ENCODE results near the gene NOP9. TPM values are rescaled to one million over a fixed set of nuclear protein-coding genes. Genes with fewer than 3 reads are reported as not detected.

NOP9 gene
- total RNA-seq, result 10 to 100 TPM; 30.7 to 30.9 TPM

GRCh38 chr14:24299255-24300191 lies at the start of gene NOP9, which contains the start of gene DHRS1:
Gene NOP9 (plus strand): TSS chr14:24299850. CDS start chr14:24299955, 105 bp downstream.
Gene DHRS1 (minus strand): TSS chr14:24299780. CDS start chr14:24299106, 674 bp downstream.
- Mint-ChIP-seq H3K36me3 (peaks cover 31% of the 10 kb centered on the region), H3K27ac (peak within 1 kb of the TSS; percentile 84), H3K4me3 (peak within 1 kb of the TSS; percentile 90), H3K4me1 (ENCODE audit: low read depth) (peaks cover 50% of the 10 kb centered on the region), H3K9me3 (no peaks in the 10 kb centered on the region), H3K27me3 (no peaks in the 10 kb centered on the region)
- CTCF ChIA-PET, result interaction anchor here (0.9 to 7.3 kb wide), 16 partner anchors 9 to 204 kb away, joined by 3 to 224 read pairs (median 12); partner anchors contain the start of genes CHMP4A, CIDEB, LTB4R and LTB4R2
- POLR2A ChIA-PET, result interaction anchor here (0.5 to 5.5 kb wide), 16 partner anchors 9 to 1260 kb away, joined by 3 to 53 read pairs (median 5); partner anchors contain the start of genes CHMP4A, CIDEB, LTB4R2 and MDP1
- peak; percentile 96 for DNase-seq
- intact Hi-C loops (cut with micrococcal nuclease), result loop anchor here (1.0 to 5.0 kb wide), 7 partner anchors 9 to 207 kb away; partner anchors contain the start of genes CHMP4A, IRF9, PCK2 and PSME2

GRCh38 chr14:24250354-24250753 lies 49.3 kb upstream of the NOP9 start:
- no peaks in the 10 kb centered on the region for H3K27me3 Mint-ChIP-seq

GRCh38 chr14:24251880-24252288 lies 47.8 kb upstream of the NOP9 start:
- POLR2A ChIA-PET, result interaction anchor here (1.2 to 2.9 kb wide), 2 partner anchors 8 to 19 kb away, joined by 3 to 8 read pairs; partner anchors contain the start of gene RABGGTA
- Mint-ChIP-seq H3K27ac (no peak overlapping the region), H3K36me3 (no peaks in the 10 kb centered on the region)

More at GRCh38 chr14:24250354-24250753, 49.3 kb upstream of the NOP9 start:
- H3K9me3 Mint-ChIP-seq, result no peaks in the 10 kb centered on the region
- H3K4me1 Mint-ChIP-seq (ENCODE audit: low read depth), result peaks cover 32% of the 10 kb centered on the region
- no peak overlapping the region for H3K27ac Mint-ChIP-seq
- ChIA-PET CTCF (interaction anchor here (1.0 to 2.7 kb wide), 6 partner anchors 8 to 181 kb away, joined by 3 to 18 read pairs (median 10); partner anchors contain the start of genes CIDEB, RABGGTA and TINF2), POLR2A (interaction anchor here (0.9 to 2.9 kb wide), 3 partner anchors 20 to 50 kb away, joined by 3 to 8 read pairs (median 3); partner anchors contain the start of genes NOP9 and RABGGTA)
- no peaks in the 10 kb centered on the region for H3K36me3 Mint-ChIP-seq
- DNase-seq, result no peak
- intact Hi-C loops (cut with micrococcal nuclease), result no loop called here
- no peak overlapping the region for H3K4me3 Mint-ChIP-seq

GRCh38 chr14:24252289-24253124 lies 47.1 kb upstream of the NOP9 start:
- H3K4me3 Mint-ChIP-seq, result no peak overlapping the region
- H3K27ac Mint-ChIP-seq, result no peak overlapping the region
- no peaks in the 10 kb centered on the region for H3K27me3 Mint-ChIP-seq
- intact Hi-C loops (cut with micrococcal nuclease), result no loop called here
- POLR2A ChIA-PET, result interaction anchor here (1.2 to 2.9 kb wide), 2 partner anchors 9 to 18 kb away, joined by 3 to 8 read pairs; partner anchors contain the start of gene RABGGTA
- H3K36me3 Mint-ChIP-seq, result no peaks in the 10 kb centered on the region
- no peaks in the 10 kb centered on the region for H3K9me3 Mint-ChIP-seq
- CTCF ChIA-PET, result interaction anchor here (0.7 to 2.7 kb wide), 6 partner anchors 10 to 72 kb away, joined by 3 to 18 read pairs (median 11); partner anchors contain the start of genes CIDEB, RABGGTA and TINF2
- no peak for DNase-seq
- H3K4me1 Mint-ChIP-seq (ENCODE audit: low read depth), result peaks cover 24% of the 10 kb centered on the region

More at GRCh38 chr14:24251880-24252288, 47.8 kb upstream of the NOP9 start:
- intact Hi-C loops (cut with micrococcal nuclease), result no loop called here
- peaks cover 28% of the 10 kb centered on the region for H3K4me1 Mint-ChIP-seq (ENCODE audit: low read depth)
- H3K9me3 Mint-ChIP-seq, result no peaks in the 10 kb centered on the region
- H3K4me3 Mint-ChIP-seq, result no peak overlapping the region
- H3K27me3 Mint-ChIP-seq, result no peaks in the 10 kb centered on the region
- CTCF ChIA-PET, result interaction anchor here (0.7 to 2.7 kb wide), 5 partner anchors 9 to 56 kb away, joined by 3 to 18 read pairs (median 16); partner anchors contain the start of genes CIDEB, RABGGTA and TINF2
- no peak for DNase-seq

GRCh38 chr14:24253936-24254335 lies 45.7 kb upstream of the NOP9 start:
- intact Hi-C loops (cut with micrococcal nuclease), result no loop called here
- ChIA-PET POLR2A (no interaction called here), CTCF (interaction anchor here (0.7 kb wide), 1 partner anchor 55 kb away, joined by 3 read pairs; no protein-coding TSS in a partner anchor)
- Mint-ChIP-seq H3K36me3 (no peaks in the 10 kb centered on the region), H3K9me3 (no peaks in the 10 kb centered on the region), H3K4me3 (no peak overlapping the region), H3K4me1 (ENCODE audit: low read depth) (peaks cover 16% of the 10 kb centered on the region), H3K27me3 (no peaks in the 10 kb centered on the region), H3K27ac (no peak overlapping the region)
- DNase-seq, result no peak

- H3K9me3 Mint-ChIP-seq, result no peaks in the 10 kb centered on the region
- ChIA-PET POLR2A (no interaction called here), CTCF (no interaction called here)
- intact Hi-C loops (cut with micrococcal nuclease), result no loop called here
- H3K36me3 Mint-ChIP-seq, result no peaks in the 10 kb centered on the region
- H3K4me3 Mint-ChIP-seq, result no peak overlapping the region
- H3K4me1 Mint-ChIP-seq (ENCODE audit: low read depth), result peaks cover 9% of the 10 kb centered on the region
- no peak for DNase-seq
- H3K27me3 Mint-ChIP-seq, result no peaks in the 10 kb centered on the region
- H3K27ac Mint-ChIP-seq, result no peak overlapping the region
Measured at GRCh38 chr14:24254630-24255392, 44.8 kb upstream of the NOP9 start.

GRCh38 chr14:24255438-24255837 lies 44.2 kb upstream of the NOP9 start:
- Mint-ChIP-seq H3K27ac (no peak overlapping the region), H3K4me3 (no peak overlapping the region), H3K36me3 (no peaks in the 10 kb centered on the region), H3K4me1 (ENCODE audit: low read depth) (peaks cover 3% of the 10 kb centered on the region), H3K27me3 (no peaks in the 10 kb centered on the region), H3K9me3 (no peaks in the 10 kb centered on the region)
- DNase-seq, result no peak
- intact Hi-C loops (cut with micrococcal nuclease), result no loop called here
- POLR2A ChIA-PET, result no interaction called here
- CTCF ChIA-PET, result interaction anchor here (0.8 kb wide), 1 partner anchor 12 kb away, joined by 3 read pairs; no protein-coding TSS in a partner anchor

- H3K27me3 Mint-ChIP-seq, result no peaks in the 10 kb centered on the region
- H3K4me1 Mint-ChIP-seq (ENCODE audit: low read depth), result no peaks in the 10 kb centered on the region
- H3K36me3 Mint-ChIP-seq, result no peaks in the 10 kb centered on the region
- CTCF ChIA-PET, result interaction anchor here (0.8 to 2.0 kb wide), 4 partner anchors 10 to 52 kb away, joined by 3 to 5 read pairs (median 4); partner anchors contain the start of genes CIDEB and RABGGTA
- intact Hi-C loops (cut with micrococcal nuclease), result no loop called here
- no peaks in the 10 kb centered on the region for H3K9me3 Mint-ChIP-seq
- POLR2A ChIA-PET, result no interaction called here
- H3K27ac Mint-ChIP-seq, result no peak overlapping the region
- DNase-seq, result no peak
- no peak overlapping the region for H3K4me3 Mint-ChIP-seq
Measured at GRCh38 chr14:24255931-24256711, 43.5 kb upstream of the NOP9 start.

GRCh38 chr14:24256960-24257359 lies 42.7 kb upstream of the NOP9 start:
- intact Hi-C loops (cut with micrococcal nuclease), result no loop called here
- Mint-ChIP-seq H3K9me3 (no peaks in the 10 kb centered on the region), H3K4me1 (ENCODE audit: low read depth) (no peaks in the 10 kb centered on the region), H3K4me3 (no peak overlapping the region), H3K27ac (no peak overlapping the region), H3K36me3 (no peaks in the 10 kb centered on the region), H3K27me3 (no peaks in the 10 kb centered on the region)
- CTCF ChIA-PET, result interaction anchor here (1.2 to 2.1 kb wide), 4 partner anchors 10 to 51 kb away, joined by 3 to 7 read pairs (median 4); partner anchors contain the start of genes CIDEB, RABGGTA and TINF2
- no peak for DNase-seq
- POLR2A ChIA-PET, result no interaction called here

- no peak overlapping the region for H3K27ac Mint-ChIP-seq
- DNase-seq, result no peak
- H3K9me3 Mint-ChIP-seq, result no peaks in the 10 kb centered on the region
- peaks cover 1% of the 10 kb centered on the region for H3K36me3 Mint-ChIP-seq
- POLR2A ChIA-PET, result no interaction called here
- intact Hi-C loops (cut with micrococcal nuclease), result no loop called here
- H3K4me1 Mint-ChIP-seq (ENCODE audit: low read depth), result no peaks in the 10 kb centered on the region
- CTCF ChIA-PET, result interaction anchor here (1.4 to 2.1 kb wide), 4 partner anchors 16 to 50 kb away, joined by 3 to 7 read pairs (median 4); partner anchors contain the start of genes CIDEB, MDP1 and TINF2
- H3K4me3 Mint-ChIP-seq, result no peak overlapping the region
- H3K27me3 Mint-ChIP-seq, result no peaks in the 10 kb centered on the region
Measured at GRCh38 chr14:24258119-24258518, 41.5 kb upstream of the NOP9 start.

All from activated CD4-positive, alpha-beta memory T cell treated with anti-CD3 and anti-CD28 coated beads for 36 hours (primary cell).